ENCODE data around the gene NIBAN1.
A peak's percentile ranks its signal among the peaks of the same experiment; 100 is the strongest.
"Not testable (repeated sequence)": the region's sequence is repeated elsewhere in the genome, so short reads cannot be mapped to it uniquely, and the experiment has no call there.

The NIBAN1 gene, protein sequence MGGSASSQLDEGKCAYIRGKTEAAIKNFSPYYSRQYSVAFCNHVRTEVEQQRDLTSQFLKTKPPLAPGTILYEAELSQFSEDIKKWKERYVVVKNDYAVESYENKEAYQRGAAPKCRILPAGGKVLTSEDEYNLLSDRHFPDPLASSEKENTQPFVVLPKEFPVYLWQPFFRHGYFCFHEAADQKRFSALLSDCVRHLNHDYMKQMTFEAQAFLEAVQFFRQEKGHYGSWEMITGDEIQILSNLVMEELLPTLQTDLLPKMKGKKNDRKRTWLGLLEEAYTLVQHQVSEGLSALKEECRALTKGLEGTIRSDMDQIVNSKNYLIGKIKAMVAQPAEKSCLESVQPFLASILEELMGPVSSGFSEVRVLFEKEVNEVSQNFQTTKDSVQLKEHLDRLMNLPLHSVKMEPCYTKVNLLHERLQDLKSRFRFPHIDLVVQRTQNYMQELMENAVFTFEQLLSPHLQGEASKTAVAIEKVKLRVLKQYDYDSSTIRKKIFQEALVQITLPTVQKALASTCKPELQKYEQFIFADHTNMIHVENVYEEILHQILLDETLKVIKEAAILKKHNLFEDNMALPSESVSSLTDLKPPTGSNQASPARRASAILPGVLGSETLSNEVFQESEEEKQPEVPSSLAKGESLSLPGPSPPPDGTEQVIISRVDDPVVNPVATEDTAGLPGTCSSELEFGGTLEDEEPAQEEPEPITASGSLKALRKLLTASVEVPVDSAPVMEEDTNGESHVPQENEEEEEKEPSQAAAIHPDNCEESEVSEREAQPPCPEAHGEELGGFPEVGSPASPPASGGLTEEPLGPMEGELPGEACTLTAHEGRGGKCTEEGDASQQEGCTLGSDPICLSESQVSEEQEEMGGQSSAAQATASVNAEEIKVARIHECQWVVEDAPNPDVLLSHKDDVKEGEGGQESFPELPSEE

DNA sequence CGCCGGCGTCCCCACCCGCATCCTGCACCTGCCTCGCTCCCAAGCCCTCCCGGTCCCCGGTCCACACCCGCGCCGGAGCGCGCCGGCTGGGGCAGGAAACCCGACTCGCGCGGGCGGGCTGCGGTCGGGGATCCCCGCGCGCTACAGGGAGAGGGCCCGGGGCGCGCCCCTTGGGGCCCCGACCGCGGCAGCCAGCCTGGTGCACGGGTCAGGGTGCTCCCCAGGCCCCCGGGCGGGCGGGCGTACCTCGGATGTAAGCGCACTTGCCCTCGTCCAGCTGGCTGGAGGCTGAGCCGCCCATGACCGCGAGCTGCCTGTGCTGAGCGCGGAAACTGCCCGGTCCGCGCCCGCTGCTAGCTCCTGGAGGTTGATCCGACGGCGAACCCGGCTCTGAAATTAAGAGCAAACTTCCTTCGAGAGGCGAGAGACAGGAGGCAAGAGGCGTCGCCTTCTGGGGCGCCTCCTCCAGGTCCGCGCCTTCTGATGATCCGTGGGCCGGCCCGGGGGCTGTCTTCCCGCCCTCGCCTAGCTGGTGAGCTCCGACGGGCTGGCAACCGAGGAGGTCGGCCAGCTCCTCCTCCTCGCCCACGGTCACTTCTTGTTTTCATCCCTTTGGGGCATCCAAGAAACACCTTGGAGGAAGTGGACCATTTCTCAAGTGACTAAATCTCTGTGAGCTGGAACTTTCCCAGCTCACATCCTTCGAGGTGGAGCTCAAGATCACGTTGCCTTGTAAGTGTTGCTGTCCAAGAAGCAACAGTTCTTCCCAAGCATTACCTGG lies at the start of gene NIBAN1:
Gene NIBAN1 (minus strand): TSS at position 453 of the 781 bp plus-strand sequence. CDS start 152 bp downstream, at position 301.
- peak; percentile 89 for DNase-seq

DNA sequence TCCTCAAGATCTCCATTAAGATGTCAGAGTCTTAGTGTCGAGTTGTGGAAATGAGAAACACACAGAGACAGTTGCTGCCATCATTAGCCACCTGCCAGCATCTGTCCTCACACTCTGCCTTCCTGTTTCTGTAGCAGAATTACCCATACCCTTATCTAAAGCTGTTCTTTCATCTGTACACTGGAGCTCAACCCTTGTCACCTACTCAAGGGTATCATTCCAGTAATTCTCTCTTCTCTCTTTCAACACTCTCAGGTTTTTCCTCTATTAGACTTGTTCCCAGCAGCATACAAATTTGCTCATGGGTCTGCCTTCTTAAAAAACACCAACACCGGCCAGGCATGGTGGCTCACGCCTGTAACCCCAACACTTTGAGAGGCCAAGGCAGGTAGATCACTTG lies 43.7 kb upstream of the NIBAN1 start:
- no peak for DNase-seq

DNA sequence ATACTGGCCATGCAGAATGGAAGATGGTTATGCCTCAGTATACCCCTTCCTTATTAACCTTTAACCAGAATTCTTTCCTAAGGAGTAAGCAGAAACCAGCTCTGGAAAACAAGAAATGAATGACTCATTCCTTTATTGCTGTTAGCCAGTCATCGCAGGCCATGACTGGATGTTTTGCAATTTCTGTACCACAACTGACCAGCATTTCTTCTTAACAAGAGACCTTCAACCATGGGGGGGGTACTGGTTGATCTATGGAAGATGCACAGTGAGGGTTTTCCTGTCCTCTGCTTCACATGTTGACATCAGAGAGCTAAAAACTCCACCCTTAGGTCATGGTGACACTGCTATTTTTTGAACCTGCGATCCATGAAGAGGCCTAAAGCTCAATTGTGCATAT lies 43.0 kb upstream of the NIBAN1 start:
- DNase-seq, result no peak

DNA sequence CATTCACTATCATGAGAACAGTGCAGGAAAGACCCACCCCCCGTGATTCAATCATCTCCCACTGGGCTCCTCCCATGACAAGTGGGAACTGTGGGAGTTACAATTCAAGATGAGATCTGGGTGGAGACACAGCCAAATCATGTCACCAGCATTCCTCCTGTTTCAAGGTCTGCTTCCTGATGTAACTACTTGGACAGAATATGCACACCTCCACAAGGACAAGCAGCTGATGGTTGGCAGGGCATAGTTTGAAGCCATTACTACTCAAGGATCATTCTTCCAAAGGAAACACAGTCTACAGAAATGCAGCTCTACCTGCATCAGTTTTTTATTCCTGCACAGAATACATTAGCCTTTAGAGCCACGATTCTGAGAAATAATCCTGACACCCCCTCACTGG lies 42.6 kb upstream of the NIBAN1 start:
- no peak for DNase-seq

DNA sequence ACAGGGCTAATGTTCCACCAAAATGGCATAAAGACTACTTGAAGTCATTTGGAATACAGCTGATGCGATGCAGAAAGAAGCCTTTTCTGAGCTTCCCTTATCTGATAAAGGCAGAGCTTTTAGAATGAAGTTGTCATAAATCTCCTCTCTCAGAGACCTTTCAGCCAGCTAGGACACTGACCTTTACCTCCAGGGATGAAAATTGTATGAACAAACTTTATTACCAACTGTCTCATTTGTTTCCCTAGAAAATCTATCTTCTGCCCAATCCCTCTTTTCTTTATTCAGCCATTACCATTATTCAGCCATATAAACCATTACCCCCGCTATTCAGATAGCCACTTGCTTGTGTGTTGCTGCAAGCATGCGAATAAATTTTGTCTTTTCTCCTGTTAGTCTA lies 41.3 kb upstream of the NIBAN1 start:
- no peak for DNase-seq

DNA sequence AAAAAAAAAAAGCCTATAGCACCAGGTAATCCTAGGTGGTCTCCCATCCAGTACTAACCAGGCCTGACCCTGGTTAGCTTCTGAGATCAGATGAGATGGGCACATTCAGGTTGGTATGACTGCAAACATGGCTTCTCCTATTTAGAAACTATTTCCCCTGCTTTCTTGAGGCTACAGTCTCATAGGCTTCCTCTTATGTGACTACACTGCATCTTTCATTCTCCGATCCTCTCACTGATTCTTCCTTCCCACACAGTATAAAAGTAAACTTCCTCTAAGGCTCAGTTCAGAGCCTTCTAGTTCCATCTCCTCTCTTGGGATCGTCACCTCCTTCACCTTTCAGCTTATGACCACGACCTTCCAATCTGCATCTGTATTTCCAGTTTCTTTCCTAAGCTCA lies 40.6 kb upstream of the NIBAN1 start:
- DNase-seq, result no peak

DNA sequence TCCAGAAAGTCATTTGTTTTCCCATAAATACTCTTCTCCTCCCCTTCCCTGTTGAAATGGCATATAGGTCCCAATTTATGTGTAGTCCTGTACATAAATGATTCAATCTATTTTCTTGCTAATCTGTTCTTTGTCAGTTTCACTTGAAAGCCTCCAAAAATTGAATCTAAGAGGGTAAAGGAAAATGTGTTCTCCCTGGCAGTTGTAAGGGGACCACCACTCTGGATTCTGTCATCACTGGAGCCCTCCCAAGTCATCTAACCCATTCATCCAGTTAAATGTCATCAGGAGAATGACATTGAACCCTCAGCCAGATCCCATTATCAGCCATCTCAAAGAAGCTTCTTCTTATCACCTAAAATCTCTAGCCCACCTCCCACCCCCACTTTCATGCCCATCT lies 36.1 kb upstream of the NIBAN1 start:
- no peak for DNase-seq

DNA sequence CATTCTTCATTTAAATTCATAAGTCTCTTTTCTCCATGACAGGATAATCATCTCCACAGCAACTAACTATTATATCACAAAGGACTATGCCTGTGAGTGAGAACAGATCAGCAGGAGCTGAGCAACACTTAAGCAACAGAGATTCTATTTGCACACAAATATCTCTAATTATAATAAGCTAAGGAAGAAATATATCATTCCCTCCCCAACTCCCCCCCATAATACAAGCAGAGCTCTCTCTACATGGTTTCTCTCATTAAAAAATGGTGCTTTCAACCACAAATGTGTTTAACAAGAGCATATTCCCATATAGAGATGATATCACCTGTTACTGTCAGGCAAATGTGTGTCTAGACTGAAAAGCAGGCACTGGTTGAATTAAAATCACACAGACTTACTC lies 34.5 kb upstream of the NIBAN1 start:
- DNase-seq, result no peak

DNA sequence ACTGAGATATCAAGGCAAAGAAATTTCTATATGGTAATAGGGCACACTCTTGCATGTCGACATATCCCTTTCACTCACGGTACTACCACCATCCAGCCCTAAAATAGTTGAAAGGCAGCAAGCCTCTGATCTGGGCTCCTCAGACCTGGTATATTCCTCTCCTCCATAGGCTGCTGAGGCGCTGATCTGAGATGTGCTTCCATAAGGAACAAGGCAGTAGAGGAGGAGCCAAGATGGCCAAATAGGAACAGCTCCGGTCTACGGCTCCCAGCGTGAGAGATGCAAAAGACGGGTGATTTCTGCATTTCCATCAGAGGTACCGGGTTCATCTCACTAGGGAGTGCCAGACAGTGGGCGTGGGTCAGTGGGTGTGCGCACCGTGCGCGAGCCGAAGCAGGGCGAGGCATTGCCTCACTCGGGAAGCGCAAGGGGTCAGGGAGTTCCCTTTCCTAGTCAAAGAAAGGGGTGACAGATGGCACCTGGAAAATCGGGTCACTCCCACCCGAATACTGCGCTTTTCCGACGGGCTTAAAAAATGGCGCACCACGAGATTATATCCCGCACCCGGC lies 27.1 kb upstream of the NIBAN1 start:
- DNase-seq, result not testable (repeated sequence)

DNA sequence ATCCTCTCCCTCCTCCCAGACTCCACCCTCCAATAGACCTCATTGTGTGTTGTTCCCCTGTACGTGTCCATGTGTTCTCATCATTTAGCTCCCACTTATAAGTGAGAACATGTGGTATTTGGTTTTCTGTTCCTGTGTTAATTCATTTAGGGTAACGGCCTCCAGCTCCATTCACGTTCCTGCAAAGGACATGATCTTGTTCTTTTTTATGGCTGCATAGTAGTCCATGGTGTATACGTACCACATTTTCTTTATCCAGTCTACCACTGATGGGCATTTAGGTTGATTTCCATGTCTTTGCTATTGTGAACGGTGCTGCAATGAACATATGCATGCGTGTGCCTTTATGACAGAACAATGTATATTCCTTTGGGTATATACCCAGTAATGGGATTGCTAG lies 25.7 kb upstream of the NIBAN1 start:
- DNase-seq, result not testable (repeated sequence)

DNA sequence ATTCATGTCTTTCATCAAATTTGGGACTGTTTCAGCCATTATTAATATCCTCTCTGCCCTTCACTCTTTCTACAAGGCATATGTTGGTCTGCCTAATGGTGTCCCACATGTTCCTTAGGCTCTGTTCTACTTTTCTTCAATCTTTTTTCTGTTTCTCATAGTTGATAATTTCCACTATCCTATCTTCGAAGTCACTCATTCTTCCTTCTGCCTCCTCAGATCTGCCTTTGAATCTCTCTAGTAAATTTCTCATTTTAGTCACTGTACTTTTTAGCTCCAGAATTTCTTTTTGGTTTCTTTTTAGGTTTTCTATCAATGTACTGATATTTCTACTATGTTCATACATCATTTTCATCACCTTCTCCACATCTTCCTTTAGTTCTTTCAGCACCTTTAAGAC lies 20.0 kb upstream of the NIBAN1 start:
- no peak for DNase-seq

DNA sequence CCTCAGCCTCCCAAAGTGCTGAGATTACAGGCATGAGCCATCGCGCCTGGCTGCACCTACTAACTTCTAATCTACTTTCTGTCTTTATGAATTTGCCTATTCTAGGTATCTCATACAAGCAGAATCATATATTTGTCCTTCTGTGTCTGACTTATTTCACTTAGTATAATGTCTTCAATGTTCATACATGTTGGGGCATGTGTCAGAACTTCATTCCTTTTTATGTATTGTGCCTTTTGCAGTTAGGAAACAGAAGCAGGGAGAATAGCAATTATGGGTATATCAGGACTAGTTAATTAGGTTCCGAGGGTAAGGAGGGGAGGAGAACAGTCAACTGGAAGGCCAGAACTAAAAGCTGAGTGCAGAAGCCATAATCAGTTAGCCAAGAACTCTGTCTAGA lies 18.0 kb upstream of the NIBAN1 start:
- DNase-seq, result no peak

DNA sequence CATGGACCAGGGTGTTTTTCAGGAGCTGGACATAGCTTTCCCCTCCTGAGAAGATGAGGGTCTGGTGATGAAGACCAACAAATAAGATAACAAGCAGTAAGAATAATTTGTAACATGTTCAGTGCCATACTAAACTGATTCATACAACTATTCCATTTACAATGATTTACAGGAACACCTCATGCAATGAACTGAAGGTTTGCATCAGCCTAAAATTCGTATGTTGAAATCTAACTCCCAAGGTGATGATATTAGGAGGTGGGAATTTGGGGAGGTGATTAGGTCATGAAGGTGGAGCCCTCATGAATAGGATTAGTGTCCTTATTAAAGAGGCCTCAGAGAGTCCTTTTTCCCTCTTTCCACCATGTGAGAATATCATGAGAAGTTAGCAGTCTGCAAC lies 15.9 kb upstream of the NIBAN1 start:
- no peak for DNase-seq

DNA sequence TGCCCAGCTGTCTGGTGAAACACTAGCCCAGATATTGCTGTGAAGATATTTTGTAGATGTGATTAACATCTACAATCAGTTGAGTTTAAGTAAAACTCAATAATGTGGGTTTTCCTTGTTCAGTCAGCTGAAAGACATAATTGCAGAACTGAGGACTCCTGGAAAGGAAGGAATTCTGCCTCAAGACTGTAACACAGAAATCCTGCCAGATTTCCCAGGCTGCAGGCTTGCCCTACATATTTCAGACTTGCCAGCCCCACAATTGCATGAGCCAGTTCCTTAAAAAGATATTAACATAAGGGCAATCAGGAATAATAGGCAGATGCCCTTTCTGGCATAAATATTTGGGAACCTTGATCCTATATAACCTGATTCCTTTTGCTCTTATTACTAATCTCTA lies 14.2 kb upstream of the NIBAN1 start:
- no peak for DNase-seq

DNA sequence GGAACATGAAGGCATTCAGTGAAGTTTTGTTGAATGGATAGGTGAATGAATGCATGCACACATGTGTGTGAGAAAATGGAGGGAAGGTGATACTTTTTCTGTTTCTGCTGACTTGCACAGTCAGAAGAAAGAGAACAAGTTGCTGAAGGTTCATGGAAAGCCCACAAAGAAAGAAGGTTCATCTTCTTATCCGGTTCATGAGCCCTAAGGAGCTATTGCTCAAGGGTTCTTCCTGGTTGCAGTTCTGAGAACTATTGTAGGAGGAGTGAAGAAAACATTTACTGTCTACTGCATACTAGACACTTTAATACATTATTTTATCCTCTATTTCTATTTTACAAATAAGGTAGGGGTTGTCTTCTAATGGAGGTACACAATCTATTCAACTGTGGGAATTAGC lies 13.4 kb upstream of the NIBAN1 start:
- DNase-seq, result no peak

DNA sequence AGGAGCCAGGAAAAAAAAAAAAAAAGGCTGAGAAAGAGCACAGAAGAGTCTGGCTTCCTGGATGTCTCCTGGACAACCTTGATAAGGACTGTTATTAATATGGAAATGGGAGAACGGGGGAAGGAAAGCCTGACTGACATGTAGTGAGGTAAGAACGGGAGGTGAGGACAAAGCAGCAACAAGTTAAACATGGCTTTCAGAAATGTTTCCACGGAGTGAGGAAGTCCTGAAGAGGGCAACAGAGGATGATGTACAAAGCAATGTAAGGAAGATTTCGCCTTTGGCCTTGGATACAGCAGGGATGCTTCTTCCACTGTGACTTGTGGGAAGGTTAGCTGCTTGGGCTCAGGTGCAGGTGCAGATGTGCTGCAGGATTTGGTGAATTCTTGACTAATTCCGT lies 11.9 kb upstream of the NIBAN1 start:
- no peak for DNase-seq

DNA sequence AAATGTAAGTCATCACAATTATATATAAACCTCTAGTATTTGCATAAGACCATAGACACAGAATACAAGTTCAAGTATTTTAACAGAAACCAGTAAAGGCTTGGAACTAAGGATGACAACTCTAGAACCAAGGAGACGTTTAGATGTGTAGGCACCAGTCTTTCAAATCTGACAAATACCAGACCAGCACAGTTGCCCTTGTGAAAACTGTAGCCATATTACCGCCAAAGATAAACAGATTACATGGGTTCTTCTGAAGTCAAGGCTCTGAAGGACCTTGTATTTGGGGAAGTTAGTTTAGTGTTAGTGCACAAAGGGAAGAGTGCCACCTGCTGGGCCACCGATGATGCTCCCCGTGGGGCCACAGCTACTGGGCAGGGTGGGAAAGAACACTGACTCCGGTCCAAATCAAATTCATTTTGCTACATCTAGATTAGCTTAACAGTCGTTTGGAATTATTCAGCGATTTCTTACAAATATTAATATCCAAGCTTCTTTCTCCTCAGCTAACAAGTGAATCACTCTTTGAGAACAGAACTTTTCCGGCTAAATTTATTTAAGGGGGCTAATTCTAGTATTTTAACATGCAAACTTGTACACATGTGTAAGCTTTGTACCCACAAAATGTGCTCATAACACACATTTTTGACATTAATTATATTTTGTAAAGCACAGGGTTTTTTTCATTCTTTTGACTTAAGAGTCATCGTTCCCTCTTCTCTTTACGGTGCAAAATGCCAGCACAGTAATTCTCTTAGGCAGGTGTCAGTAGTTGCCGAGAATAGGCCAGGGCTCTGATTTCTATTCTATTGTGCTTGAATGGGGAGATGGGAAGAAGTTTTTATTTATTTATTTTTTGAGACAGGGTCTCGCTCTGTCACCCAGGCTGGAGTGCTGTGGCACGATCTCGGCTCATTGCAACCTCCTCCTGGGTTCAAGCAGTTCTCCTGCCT lies 8.0 kb upstream of the NIBAN1 start:
- DNase-seq, result peak; percentile 87

DNA sequence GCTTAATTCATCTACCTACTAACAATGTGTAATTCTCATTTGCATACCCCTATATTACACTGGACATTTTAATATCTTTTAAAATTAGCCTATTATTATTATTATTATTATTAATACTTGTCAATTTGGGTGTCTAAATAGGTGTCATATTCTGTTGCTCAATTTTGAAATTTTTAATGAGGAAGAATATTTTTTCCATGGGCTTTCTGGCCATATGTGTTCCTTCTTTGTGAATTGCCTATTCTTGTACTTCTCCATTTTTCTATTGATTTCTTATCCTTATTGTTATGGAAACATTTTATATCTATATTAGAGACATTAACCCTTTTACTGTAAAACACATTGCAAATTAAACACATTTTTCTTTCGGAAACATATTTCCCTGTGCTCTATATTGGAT lies 6.4 kb upstream of the NIBAN1 start:
- no peak for DNase-seq

DNA sequence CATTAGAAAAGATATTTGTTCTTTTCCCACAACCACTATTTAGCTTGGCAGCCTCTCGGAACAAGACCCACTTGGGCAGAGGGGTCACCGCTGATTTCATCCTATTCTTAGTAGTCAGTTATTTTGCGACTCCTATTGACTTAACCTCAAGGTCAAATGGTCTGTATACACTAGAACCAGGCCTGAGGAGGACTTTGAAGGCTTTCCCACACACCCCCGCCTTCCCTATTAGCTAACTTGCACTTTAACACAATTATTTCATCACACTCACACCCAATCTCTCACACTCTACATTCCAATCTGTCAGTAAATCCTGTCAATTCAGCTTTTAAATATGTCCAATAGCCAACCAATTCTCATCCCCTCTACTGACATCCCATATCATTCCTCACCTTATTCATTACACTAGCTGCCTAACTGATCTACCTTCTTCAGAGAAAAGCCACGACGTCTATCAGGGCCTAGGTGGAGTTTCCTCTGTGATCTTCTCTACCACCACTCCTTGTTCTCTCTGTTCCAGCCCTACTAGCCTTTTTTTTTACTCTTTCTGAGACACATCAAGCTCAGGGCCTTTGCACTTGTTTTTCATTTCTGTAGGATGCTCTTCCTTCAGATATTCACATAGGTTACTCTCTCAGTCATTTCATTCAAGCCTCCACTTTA lies 1.0 kb upstream of the NIBAN1 start:
- no peak for DNase-seq

DNA sequence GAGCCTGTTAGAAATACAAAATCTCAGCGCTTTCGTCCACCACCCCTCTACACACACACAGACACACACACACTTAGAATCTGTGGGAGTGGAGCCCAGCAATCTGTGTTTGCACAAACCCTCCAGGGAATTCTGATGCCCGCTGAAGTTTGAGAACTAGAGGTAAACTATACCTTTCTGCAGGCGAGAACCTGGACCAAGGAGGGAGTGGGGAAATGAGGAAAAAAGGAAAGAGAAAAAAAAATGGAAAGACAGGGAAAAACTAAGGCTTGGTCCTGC lies 468 bp upstream of the NIBAN1 start:
- DNase-seq, result no peak

DNA sequence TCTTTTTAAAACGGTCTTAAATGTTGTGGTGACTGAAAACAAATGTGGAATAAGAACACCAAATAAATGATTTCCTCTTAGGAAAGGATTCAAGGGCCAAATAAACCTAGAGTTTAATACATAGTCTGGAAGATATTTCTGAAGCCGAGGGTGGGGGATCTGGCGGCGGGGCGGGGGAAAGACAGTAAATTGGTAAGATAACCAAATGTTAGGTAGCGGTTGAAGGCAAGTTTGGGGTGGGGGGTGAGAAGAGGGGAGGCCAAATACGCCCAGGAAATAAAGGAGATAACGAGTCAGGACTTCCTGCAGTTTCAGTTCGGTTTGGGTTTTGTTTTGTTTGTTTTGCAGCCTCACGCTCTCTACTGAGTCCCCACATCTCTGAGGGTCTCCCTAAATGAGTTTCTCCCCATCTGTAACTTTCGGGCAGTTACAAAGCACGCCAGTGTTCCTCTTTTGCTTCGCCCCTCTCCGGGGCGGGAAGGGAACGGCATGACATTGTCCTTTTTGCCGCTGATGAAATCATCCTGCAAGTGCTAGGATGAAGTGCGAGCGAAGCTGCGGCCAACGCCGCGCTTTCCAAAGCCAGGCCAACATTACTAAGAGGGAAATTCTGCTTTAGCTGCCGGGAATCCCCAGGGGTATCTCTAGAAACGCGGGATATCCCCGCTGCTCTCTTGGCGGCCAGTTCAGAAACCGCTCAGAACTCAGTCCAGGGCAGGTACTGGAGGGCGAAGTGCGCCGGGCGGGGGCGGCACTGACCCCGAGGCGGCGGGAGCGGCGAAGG lies 844 bp downstream of the NIBAN1 start:
- no peak for DNase-seq

Data from activated CD8-positive, alpha-beta memory T cell treated with anti-CD3 and anti-CD28 coated beads for 24 hours (primary cell).